Measurements from ENCODE around the gene RGCC. TPM values are rescaled to one million over a fixed set of nuclear protein-coding genes. Genes with fewer than 3 reads are reported as not detected.

Gene RGCC
- total RNA-seq, 2 donors from 2014 or later, result 66.3 to 112 TPM

GRCh38 chr13:41457589-41458186 is 338 bp downstream of the RGCC start:
- H3K9me3 ChIP-seq, result no peaks in the 10 kb centered on the region
- DNase-seq, result peak in 1 of 4 donors; percentile 9
- peak overlapping the region; percentile 4 to 33 for H3K4me3 ChIP-seq
- no peak for TF ChIP-seq POLR2A (IDR thresholded peaks at IDR 0.05)
- TF ChIP-seq, protein P1, sequence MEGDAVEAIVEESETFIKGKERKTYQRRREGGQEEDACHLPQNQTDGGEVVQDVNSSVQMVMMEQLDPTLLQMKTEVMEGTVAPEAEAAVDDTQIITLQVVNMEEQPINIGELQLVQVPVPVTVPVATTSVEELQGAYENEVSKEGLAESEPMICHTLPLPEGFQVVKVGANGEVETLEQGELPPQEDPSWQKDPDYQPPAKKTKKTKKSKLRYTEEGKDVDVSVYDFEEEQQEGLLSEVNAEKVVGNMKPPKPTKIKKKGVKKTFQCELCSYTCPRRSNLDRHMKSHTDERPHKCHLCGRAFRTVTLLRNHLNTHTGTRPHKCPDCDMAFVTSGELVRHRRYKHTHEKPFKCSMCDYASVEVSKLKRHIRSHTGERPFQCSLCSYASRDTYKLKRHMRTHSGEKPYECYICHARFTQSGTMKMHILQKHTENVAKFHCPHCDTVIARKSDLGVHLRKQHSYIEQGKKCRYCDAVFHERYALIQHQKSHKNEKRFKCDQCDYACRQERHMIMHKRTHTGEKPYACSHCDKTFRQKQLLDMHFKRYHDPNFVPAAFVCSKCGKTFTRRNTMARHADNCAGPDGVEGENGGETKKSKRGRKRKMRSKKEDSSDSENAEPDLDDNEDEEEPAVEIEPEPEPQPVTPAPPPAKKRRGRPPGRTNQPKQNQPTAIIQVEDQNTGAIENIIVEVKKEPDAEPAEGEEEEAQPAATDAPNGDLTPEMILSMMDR (IDR thresholded peaks at IDR 0.05), result no peak
- peak; percentile 22 for ATAC-seq
- peaks cover 26% of the 10 kb centered on the region for H3K4me1 ChIP-seq
- H3K36me3 ChIP-seq (replicated peaks in 1 of 2; ENCODE audit: insufficient read depth in 1 of 2, low read depth in 2 of 2), result no peaks in the 10 kb centered on the region
- H3K27me3 ChIP-seq, result peaks cover 0 to 3% of the 10 kb centered on the region in 2 donors
- WGBS, 2 donors, result 0 to 1% methylated on average over 5 to 51 of the region's 56 CpGs
- H3K27ac ChIP-seq, result peak overlapping the region in 3 of 4 donors; percentile 12 to 48 (median 18)
- intact Hi-C loops (cut with DNase I), result no loop called here

DNA sequence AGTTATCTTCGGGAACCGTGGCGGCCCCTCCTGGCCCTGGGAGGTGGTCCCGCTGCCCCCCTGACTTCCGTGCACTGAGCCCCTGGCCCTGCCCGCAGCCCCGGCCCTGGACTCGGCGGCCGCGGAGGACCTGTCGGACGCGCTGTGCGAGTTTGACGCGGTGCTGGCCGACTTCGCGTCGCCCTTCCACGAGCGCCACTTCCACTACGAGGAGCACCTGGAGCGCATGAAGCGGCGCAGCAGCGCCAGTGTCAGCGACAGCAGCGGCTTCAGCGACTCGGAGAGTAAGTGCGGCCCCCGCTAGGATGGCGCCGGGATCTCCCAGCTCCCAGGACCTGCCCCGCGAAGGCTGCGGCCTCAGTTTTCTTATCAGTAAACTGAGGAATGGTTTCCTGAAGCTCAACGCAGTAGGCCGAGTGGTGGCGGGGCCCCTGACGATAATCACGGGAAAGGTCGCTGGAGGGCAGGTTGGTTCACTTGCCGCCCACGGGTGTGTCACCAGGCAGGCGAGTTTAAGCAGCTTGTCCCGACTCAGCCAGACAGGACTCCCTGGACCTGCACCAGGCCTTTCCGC is 924 bp downstream of the RGCC start:
- WGBS, 2 donors, result 2 to 3% methylated on average over 12 to 50 of the region's 50 CpGs
- no peaks in the 10 kb centered on the region for H3K9me3 ChIP-seq

GRCh38 chr13:41458761-41459431 is 1.5 kb downstream of the RGCC start:
- no peaks in the 10 kb centered on the region for H3K36me3 ChIP-seq (replicated peaks in 1 of 2; ENCODE audit: insufficient read depth in 1 of 2, low read depth in 2 of 2)

More for the DNA sequence above, 924 bp downstream of the RGCC start:
- H3K27ac ChIP-seq, result peak overlapping the region in 2 of 4 donors; percentile 18 to 48
- DNase-seq (peak; percentile 22 to 46 (median 34)), ATAC-seq (peak; percentile 37)
- intact Hi-C loops (cut with DNase I), result no loop called here
- H3K27me3 ChIP-seq, result peaks cover 0 to 3% of the 10 kb centered on the region in 2 donors
- peaks cover 26% of the 10 kb centered on the region for H3K4me1 ChIP-seq
- peak overlapping the region; percentile 4 to 33 for H3K4me3 ChIP-seq
- no peaks in the 10 kb centered on the region for H3K36me3 ChIP-seq (replicated peaks in 1 of 2; ENCODE audit: insufficient read depth in 1 of 2, low read depth in 2 of 2)
- TF ChIP-seq, protein P1 (IDR thresholded peaks at IDR 0.05), result no peak
- no peak for TF ChIP-seq POLR2A (IDR thresholded peaks at IDR 0.05)

GRCh38 chr13:41459432-41460073 is 2.2 kb downstream of the RGCC start:
- peaks cover 26% of the 10 kb centered on the region for H3K4me1 ChIP-seq
- no peak for TF ChIP-seq POLR2A (IDR thresholded peaks at IDR 0.05)
- TF ChIP-seq, protein P1 (IDR thresholded peaks at IDR 0.05), result no peak

More at GRCh38 chr13:41458761-41459431, 1.5 kb downstream of the RGCC start:
- Histone ChIP-seq H3K9me3 (no peaks in the 10 kb centered on the region), H3K4me1 (peaks cover 26% of the 10 kb centered on the region), H3K27me3 (peaks cover 0 to 3% of the 10 kb centered on the region in 2 donors), H3K27ac (no peak overlapping the region), H3K4me3 (peak overlapping the region in 1 of 2 donors; percentile 33)
- intact Hi-C loops (cut with DNase I), result no loop called here
- 53% methylated on average over 4 of the region's 4 CpGs for WGBS, 2 donors
- TF ChIP-seq, protein P1 (IDR thresholded peaks at IDR 0.05), result peak in 6 of 7 experiments; percentile 38 to 56 (median 48)
- TF ChIP-seq POLR2A (IDR thresholded peaks at IDR 0.05), result no peak
- ATAC-seq (peak; percentile 36), DNase-seq (peak; percentile 25 to 53 (median 48))

More at GRCh38 chr13:41459432-41460073, 2.2 kb downstream of the RGCC start:
- Histone ChIP-seq H3K36me3 (replicated peaks in 1 of 2; ENCODE audit: insufficient read depth in 1 of 2, low read depth in 2 of 2) (no peaks in the 10 kb centered on the region), H3K9me3 (no peaks in the 10 kb centered on the region), H3K27ac (no peak overlapping the region), H3K27me3 (peaks cover 0 to 3% of the 10 kb centered on the region in 2 donors), H3K4me3 (no peak overlapping the region)
- DNase-seq (no peak), ATAC-seq (no peak)
- 87% methylated on average over 7 of the region's 7 CpGs for WGBS, 2 donors
- intact Hi-C loops (cut with DNase I), result no loop called here
